H1 (cell line): Measurements from ENCODE around the gene UGT1A1. TPM values are rescaled to one million over a fixed set of nuclear protein-coding genes. Genes with fewer than 3 reads are reported as not detected.

ENCODE experiments used
- CTCF ChIA-PET: fragments of 300-600 bp; sonication (Branson Sonifier 250); formaldehyde crosslinking; loops from one replicate; lab custom pipeline; 2021; ENCODE audit not compliant: partially characterized antibody; lab: Charles Lee
- POLR2A ChIA-PET: fragments of 300-600 bp; sonication (Branson Sonifier 250); formaldehyde crosslinking; loops from one replicate; lab custom pipeline; 2021; ENCODE audit warnings: inconsistent platforms; ENCODE audit not compliant: partially characterized antibody; lab: Charles Lee
- DNase-seq, 2 experiments: peaks; one replicate each; pipeline versions ENCODE4 v3.0.0 to v3.0.0-alpha.2; 2010 to 2022; ENCODE audit warnings: low spot score in 2 of 2, low read depth in 1 of 2, mixed read lengths in 1 of 2
- FAIRE-seq: peaks from 2 replicates; lab custom pipeline; 2011; peaks lifted over from hg19 to GRCh38; lab: Jason Lieb, UNC
- H2AFZ ChIP-seq: 2 replicates; pipeline ENCODE4 v1.8.1; 2012; ENCODE audit warnings: low read length, inconsistent platforms
- H2AK5ac ChIP-seq: 2 replicates; pipeline ENCODE4 v1.6.1; 2013; ENCODE audit warnings: low read depth, low read length
- H2BK120ac ChIP-seq: replicated peaks from 2 replicates; pipeline ENCODE3; 2013; ENCODE audit warnings: low read depth, low read length, inconsistent platforms
- H2BK12ac ChIP-seq: 2 replicates; pipeline ENCODE4 v1.6.1; 2013; ENCODE audit warnings: low read depth, low read length
- H2BK15ac ChIP-seq: 2 replicates; pipeline ENCODE4 v1.6.1; 2013; ENCODE audit warnings: low read length
- H2BK20ac ChIP-seq: 2 replicates; pipeline ENCODE4 v1.6.1; 2013; ENCODE audit warnings: low read length
- H2BK5ac ChIP-seq: 2 replicates; pipeline ENCODE4 v1.6.1; 2013; ENCODE audit warnings: low read depth, low read length
- H3K14ac ChIP-seq: 2 replicates; pipeline ENCODE4 v1.6.1; 2013; ENCODE audit warnings: inconsistent platforms; ENCODE audit not compliant: insufficient read length
- H3K18ac ChIP-seq: 2 replicates; pipeline ENCODE4 v1.6.1; 2013; ENCODE audit warnings: low read length; ENCODE audit errors: extremely low read depth
- H3K23ac ChIP-seq: 2 replicates; pipeline ENCODE4 v1.6.1; 2013; ENCODE audit warnings: inconsistent platforms; ENCODE audit not compliant: insufficient read length
- H3K23me2 ChIP-seq: 2 replicates; pipeline ENCODE4 v1.6.1; 2013; ENCODE audit warnings: low read depth, low read length
- H3K27ac ChIP-seq: 2 replicates; pipeline ENCODE4 v1.6.1; 2011; ENCODE audit warnings: low read depth, low read length, inconsistent platforms
- H3K27me3 ChIP-seq, 4 experiments: replicated peaks in 1 of 4; 1 replicate in 1 of 4; 2 replicates in 3 of 4; pipeline versions ENCODE4 v1.6.1 to v1.8.1; 2011 to 2013; ENCODE audit warnings: low read length in 3 of 4, mild to moderate bottlenecking in 3 of 4, inconsistent platforms in 2 of 4, mixed read lengths in 2 of 4, moderate library complexity in 1 of 4; ENCODE audit not compliant: control insufficient read depth in 3 of 4, insufficient read depth in 3 of 4; ENCODE audit errors: extremely low read depth in 1 of 4
- H3K36me3 ChIP-seq, 4 experiments: 2 replicates each; pipeline versions ENCODE4 v1.6.1 to v1.8.1; 2011 to 2013; ENCODE audit warnings: mild to moderate bottlenecking in 4 of 4, low read length in 3 of 4, moderate library complexity in 2 of 4, control low read depth in 1 of 4, inconsistent platforms in 1 of 4; ENCODE audit not compliant: insufficient read depth in 4 of 4, control insufficient read depth in 2 of 4
- H3K4ac ChIP-seq: replicated peaks from 2 replicates; pipeline ENCODE3; 2013; ENCODE audit warnings: low read length, low read depth, mixed read lengths, inconsistent platforms; ENCODE audit not compliant: insufficient read length
- H3K4me1 ChIP-seq, 4 experiments: replicated peaks in 1 of 4; 1 replicate in 1 of 4; 2 replicates in 3 of 4; pipeline versions ENCODE4 v1.6.1 to v1.8.1; 2011 to 2013; ENCODE audit warnings: low read length in 3 of 4, inconsistent platforms in 2 of 4, mixed read lengths in 1 of 4; ENCODE audit not compliant: insufficient read depth in 4 of 4, control insufficient read depth in 3 of 4
- H3K4me2 ChIP-seq, 2 experiments: 2 replicates each; pipeline versions ENCODE4 v1.6.1 to v1.8.1; 2011 to 2013; ENCODE audit warnings: low read depth in 2 of 2, low read length in 2 of 2, control low read depth in 1 of 2, inconsistent platforms in 1 of 2, mild to moderate bottlenecking in 1 of 2; ENCODE audit not compliant: insufficient read depth in 1 of 2
- H3K4me3 ChIP-seq, 4 experiments: fragments of 200-600, 300-600 bp in 1 of 4; sonication (generic), shearing (Covaris generic), sonication (Bioruptor Twin) in 1 of 4; 2 replicates each; pipeline versions ENCODE4 v1.5.1 to v1.8.1; 2011 to 2016; ENCODE audit warnings: low read length in 4 of 4, low read depth in 3 of 4, control low read depth in 2 of 4, inconsistent platforms in 2 of 4, mild to moderate bottlenecking in 2 of 4, mixed read lengths in 1 of 4, moderate library complexity in 1 of 4; ENCODE audit not compliant: insufficient read depth in 2 of 4; ENCODE audit errors: extremely low read depth in 1 of 4
- H3K56ac ChIP-seq: replicated peaks from 2 replicates; pipeline ENCODE3; 2013; ENCODE audit warnings: low read depth, mild to moderate bottlenecking, mixed read lengths, low read length, inconsistent platforms; ENCODE audit not compliant: insufficient read length
- H3K79me1 ChIP-seq: 2 replicates; pipeline ENCODE4 v1.6.1; 2013; ENCODE audit warnings: low read depth, low read length, control low read depth
- H3K79me2 ChIP-seq, 2 experiments: 2 replicates each; pipeline versions ENCODE4 v1.6.1 to v1.8.1; 2012 to 2013; ENCODE audit warnings: low read length in 2 of 2, mild to moderate bottlenecking in 2 of 2, inconsistent platforms in 1 of 2; ENCODE audit not compliant: insufficient read depth in 2 of 2, control insufficient read depth in 1 of 2
- H3K9ac ChIP-seq, 4 experiments: replicated peaks in 1 of 4; 1 replicate in 1 of 4; 2 replicates in 3 of 4; pipeline versions ENCODE4 v1.6.1 to v1.8.1; 2011 to 2013; ENCODE audit warnings: low read depth in 3 of 4, low read length in 3 of 4, control low read depth in 2 of 4, mild to moderate bottlenecking in 2 of 4, moderate library complexity in 2 of 4, inconsistent platforms in 1 of 4; ENCODE audit errors: extremely low read depth in 1 of 4
- H3K9me3 ChIP-seq, 2 experiments: 2 replicates each; pipeline versions ENCODE4 v1.6.1 to v1.8.1; 2012 to 2013; ENCODE audit warnings: mild to moderate bottlenecking in 2 of 2, moderate library complexity in 2 of 2, control low read depth in 1 of 2, inconsistent platforms in 1 of 2, low read depth in 1 of 2, low read length in 1 of 2, mixed read lengths in 1 of 2; ENCODE audit not compliant: insufficient read depth in 2 of 2
- H4K20me1 ChIP-seq, 2 experiments: replicated peaks in 1 of 2; 2 replicates each; pipeline versions ENCODE3 to v1.8.1; 2011 to 2013; ENCODE audit warnings: inconsistent platforms in 2 of 2, low read length in 2 of 2, mild to moderate bottlenecking in 1 of 2; ENCODE audit not compliant: insufficient read depth in 2 of 2, control insufficient read depth in 1 of 2
- H4K5ac ChIP-seq: 2 replicates; pipeline ENCODE4 v1.6.1; 2013; ENCODE audit warnings: low read length, low read depth, mixed read lengths, inconsistent platforms; ENCODE audit not compliant: insufficient read length
- H4K8ac ChIP-seq: 2 replicates; pipeline ENCODE4 v1.8.0; 2013; ENCODE audit warnings: mild to moderate bottlenecking, moderate library complexity, low read length, inconsistent platforms; ENCODE audit not compliant: insufficient read depth; ENCODE audit errors: extremely low read depth
- H4K91ac ChIP-seq: replicated peaks from 2 replicates; pipeline ENCODE3; 2013; ENCODE audit warnings: low read length, mixed read lengths, inconsistent platforms; ENCODE audit not compliant: insufficient read length
- ASH2L ChIP-seq: fragments of 200-600, 300-600 bp; sonication (generic); IDR thresholded peaks from one replicate; pipeline ENCODE4 v1.7.1; 2017; ENCODE audit warnings: low read length
- ATF3 ChIP-seq: IDR thresholded peaks from 2 replicates; pipeline ENCODE4 v1.6.1; 2011; ENCODE audit warnings: low read depth, mild to moderate bottlenecking, low read length; ENCODE audit not compliant: insufficient read depth
- BRCA1 ChIP-seq: IDR thresholded peaks from 2 replicates; pipeline ENCODE4 v1.6.1; 2012; ENCODE audit warnings: low read depth, low read length, improper control_type of control experiment
- SP1 ChIP-seq: IDR thresholded peaks from 2 replicates; pipeline ENCODE4 v1.6.1; 2011; ENCODE audit warnings: low read depth, low read length
- SP2 ChIP-seq: IDR thresholded peaks from 2 replicates; pipeline ENCODE4 v1.6.1; 2012; ENCODE audit warnings: mild to moderate bottlenecking, low read length, inconsistent platforms
- WGBS, 2 experiments: shearing (Covaris generic) in 1 of 2; methylation state at CpG; one replicate each; pipeline versions ENCODE4 v1.1.6 to v1.1.7; 2013 to 2015; ENCODE audit warnings: low lambda C conversion rate in 2 of 2, mixed read lengths in 2 of 2, inconsistent platforms in 1 of 2, low coverage in 1 of 2, missing lambda C conversion rate in 1 of 2; ENCODE audit not compliant: insufficient replicate concordance in 2 of 2, insufficient coverage in 1 of 2, insufficient read length in 1 of 2; ENCODE audit errors: extremely low coverage in 1 of 2, missing lambda C conversion rate in 1 of 2; 5-methylcytosine and 5-hydroxymethylcytosine counted together
- polyA plus RNA-seq, 7 experiments: library from polyadenylated mRNA; depleted of rRNA in 3 of 7; stranded (reverse) in 5 of 7; unstranded in 2 of 7; fragments of >200 nt in 5 of 7; fragments of 200-250 nt in 2 of 7; gene quantifications; 1 replicate in 5 of 7; 2 replicates in 1 of 7; 4 replicates in 1 of 7; pipeline versions ENCODE4 v1.2.1 to v1.2.3, GENCODE V29; 2011 to 2013; ENCODE audit warnings: missing spikeins in 2 of 7, mixed read lengths in 2 of 7
- total RNA-seq: library from RNA; stranded (reverse); fragmentation: NEBNext Ultra II Directional; extraction: Animal tissue kit (Norgen Biotek cat#: 25700); gene quantifications from 2 replicates; pipeline ENCODE4 v1.2.1, GENCODE V29; 2021

Gene UGT1A1
- total and polyA plus RNA-seq, 2 of the 8 experiments (the other 6 are each of a cell fraction or from before 2014, with no cell fraction given), result not detected

- H3K9me3 ChIP-seq, result peaks cover 0 to 5% of the 10 kb centered on the region in 2 experiments; a peak in 2 of 4 replicates
- no peak overlapping the region for H2AFZ ChIP-seq
- H2BK120ac ChIP-seq, result no peak overlapping the region
- no peak overlapping the region for H2BK12ac ChIP-seq
- ChIA-PET POLR2A (no interaction called here), CTCF (interaction anchor here (0.6 to 1.2 kb wide), 2 partner anchors 43 to 506 kb away, joined by 3 to 4 read pairs; no protein-coding TSS in a partner anchor)
- H3K23ac ChIP-seq, result no peak overlapping the region
- FAIRE-seq (no peak), DNase-seq (peak in 1 of 2 experiments; percentile 22)
- no peak overlapping the region for H3K56ac ChIP-seq
- TF ChIP-seq BRCA1 (no peak), ATF3 (no peak), SP1 (no peak), SP2 (no peak), ASH2L (no peak)
- no peak overlapping the region for H3K4me3 ChIP-seq
- no peak overlapping the region for H4K91ac ChIP-seq
- H2BK5ac ChIP-seq, result no peak overlapping the region
- no peak overlapping the region for H3K27ac ChIP-seq
- no peak overlapping the region for H3K4me2 ChIP-seq
- no peaks in the 10 kb centered on the region for H4K20me1 ChIP-seq
- H3K9ac ChIP-seq, result no peak overlapping the region
- H3K23me2 ChIP-seq, result no peaks in the 10 kb centered on the region
- H3K79me1 ChIP-seq, result no peaks in the 10 kb centered on the region
- no peak overlapping the region for H3K4ac ChIP-seq
- no peaks in the 10 kb centered on the region for H3K36me3 ChIP-seq
- no peak overlapping the region for H2BK20ac ChIP-seq
- H2AK5ac ChIP-seq, result no peak overlapping the region
- H4K8ac ChIP-seq, result no peak overlapping the region
- no peaks in the 10 kb centered on the region for H3K79me2 ChIP-seq
- 94% methylated on average over 5 of the region's 7 CpGs; no CpG with 5 or more reads in 1 of the 2 experiments for WGBS, 2 experiments
- H4K5ac ChIP-seq, result no peak overlapping the region
- H2BK15ac ChIP-seq, result no peak overlapping the region
- H3K4me1 ChIP-seq, result no peaks in the 10 kb centered on the region
- no peaks in the 10 kb centered on the region for H3K27me3 ChIP-seq
- H3K14ac ChIP-seq, result no peak overlapping the region
- H3K18ac ChIP-seq, result no peak overlapping the region
Observed at GRCh38 chr2:233789554-233789953, 29.5 kb downstream of the UGT1A1 start.
